ENCODE measurements around the gene CRIP1.

DNA sequence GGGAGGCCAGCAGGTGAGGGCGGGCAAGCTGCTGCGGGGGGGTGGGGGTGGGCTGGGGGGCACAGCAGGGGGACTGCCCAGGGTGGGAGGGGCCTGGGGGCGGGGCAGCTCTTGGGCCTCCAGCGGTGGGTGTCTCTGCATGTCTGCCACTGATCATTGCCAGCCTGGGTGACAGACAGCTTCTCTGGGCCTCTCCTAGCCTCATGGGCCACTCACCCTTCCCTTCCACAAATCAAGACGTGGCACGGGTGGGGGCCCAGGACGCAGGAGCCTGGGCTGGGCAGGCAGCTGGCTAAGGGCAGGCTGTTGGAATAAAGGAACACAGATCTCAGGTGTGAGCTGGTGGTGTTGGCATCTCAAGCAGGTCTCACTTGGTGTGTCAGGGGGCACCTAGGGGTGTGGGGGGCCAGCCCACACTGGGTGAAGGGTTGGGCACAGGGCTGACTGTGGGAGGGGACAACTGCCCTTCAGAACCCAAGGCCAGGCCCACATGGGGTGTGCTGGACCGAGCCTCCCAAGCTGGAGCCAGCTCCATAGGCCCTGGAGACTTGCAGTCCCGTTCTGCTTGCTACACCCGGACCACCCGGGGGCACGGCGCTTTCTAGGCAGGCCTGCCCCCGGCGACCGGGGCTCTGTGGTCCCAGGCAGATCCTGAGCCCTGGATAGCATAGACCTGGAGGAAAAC, 7.4 kb downstream of the CRIP1 start:
- TF ChIP-seq POLR2AphosphoS5 (IDR thresholded peaks at IDR 0.05) (no peak), CTCF (IDR thresholded peaks at IDR 0.05) (no peak)
